GM21737 (cell line): ENCODE results near the gene CRISP1.
"Not testable (repeated sequence)": the region's sequence is repeated elsewhere in the genome, so short reads cannot be mapped to it uniquely, and the experiment has no call there.

Experiments
- ATAC-seq: cut with Tn5 transposase; IDR thresholded peaks from one replicate; pipeline ENCODE4 v1.9.1; 2021; ENCODE audit warnings: mild to moderate bottlenecking, moderate library complexity; ENCODE audit not compliant: unreplicated experiment

CRISP1 gene

DNA sequence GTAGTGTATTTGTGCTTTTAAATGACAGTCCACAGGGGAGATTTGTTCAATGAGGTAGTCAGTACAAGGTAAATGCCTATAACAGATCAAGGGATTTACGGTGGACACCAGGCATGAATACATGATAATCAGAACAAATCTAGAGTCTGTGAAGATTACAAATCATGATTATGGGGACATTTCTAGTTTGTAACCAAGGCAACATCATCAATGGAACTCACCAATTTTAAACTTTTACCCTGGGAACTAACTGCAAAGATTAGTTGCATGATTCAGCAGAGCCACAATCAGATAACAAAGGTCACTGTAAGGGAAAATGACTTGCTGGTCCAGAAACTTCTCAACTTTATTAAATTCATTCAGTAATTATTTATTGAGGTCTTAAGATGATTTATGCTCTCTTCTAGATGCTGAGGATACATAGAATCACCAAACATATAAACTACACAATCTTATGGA is at the start of gene CRISP1:
TSS of gene CRISP1 (minus strand) at position 51 of the 459 bp plus-strand sequence. CDS start 9,135 bp downstream, outside the sequence.
- ATAC-seq, result no peak

- ATAC-seq, result no peak
These were observed 48.7 kb upstream of the CRISP1 start for GRCh38 chr6:49915035-49915434.

GRCh38 chr6:49913636-49914375 is 47.5 kb upstream of the CRISP1 start:
- no peak for ATAC-seq

GRCh38 chr6:49912196-49912595 is 45.9 kb upstream of the CRISP1 start:
- ATAC-seq, result no peak

DNA sequence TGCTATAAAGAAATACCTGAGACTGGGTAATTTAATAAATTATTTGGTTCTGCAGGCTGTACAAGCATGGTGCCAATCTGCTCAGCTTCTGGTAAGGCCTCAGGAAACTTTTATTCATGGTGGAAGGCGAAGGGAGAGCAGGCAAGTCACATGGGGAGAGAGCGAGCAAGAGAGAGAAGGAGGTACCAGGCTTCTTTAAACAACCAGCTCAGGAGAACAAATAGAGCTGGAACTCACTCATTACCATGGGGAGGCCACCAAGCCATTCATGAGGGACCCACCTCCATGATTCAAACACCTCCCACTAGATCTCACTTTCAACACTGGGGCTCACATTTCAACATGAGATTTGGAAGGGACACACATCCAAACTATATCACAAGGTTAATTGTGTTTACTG is 44.9 kb upstream of the CRISP1 start:
- no peak for ATAC-seq

GRCh38 chr6:49909563-49909962 is 43.2 kb upstream of the CRISP1 start:
- ATAC-seq, result no peak

DNA sequence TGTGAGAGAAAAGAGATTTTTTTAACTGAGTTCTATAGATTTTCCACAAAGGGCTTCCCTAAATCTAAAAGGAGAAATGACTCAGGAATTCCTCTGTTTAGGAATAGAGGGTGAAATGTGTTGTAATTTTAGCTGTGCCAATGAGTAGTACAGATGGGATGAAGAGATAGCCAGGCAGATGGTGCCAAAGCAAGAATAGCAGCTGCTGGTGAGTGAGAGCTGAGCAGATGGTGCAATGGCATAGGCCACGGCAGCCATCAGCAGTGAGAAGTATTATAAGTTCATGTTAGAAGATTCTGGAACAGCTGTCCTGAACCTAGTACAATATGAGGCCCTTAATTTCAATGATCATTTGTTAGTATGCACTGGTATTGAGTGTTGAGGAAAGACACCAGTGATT is 40.2 kb upstream of the CRISP1 start:
- no peak for ATAC-seq

GRCh38 chr6:49905296-49905695 is 39.0 kb upstream of the CRISP1 start:
- no peak for ATAC-seq

- ATAC-seq, result no peak
These were observed 36.5 kb upstream of the CRISP1 start for GRCh38 chr6:49902856-49903255.

DNA sequence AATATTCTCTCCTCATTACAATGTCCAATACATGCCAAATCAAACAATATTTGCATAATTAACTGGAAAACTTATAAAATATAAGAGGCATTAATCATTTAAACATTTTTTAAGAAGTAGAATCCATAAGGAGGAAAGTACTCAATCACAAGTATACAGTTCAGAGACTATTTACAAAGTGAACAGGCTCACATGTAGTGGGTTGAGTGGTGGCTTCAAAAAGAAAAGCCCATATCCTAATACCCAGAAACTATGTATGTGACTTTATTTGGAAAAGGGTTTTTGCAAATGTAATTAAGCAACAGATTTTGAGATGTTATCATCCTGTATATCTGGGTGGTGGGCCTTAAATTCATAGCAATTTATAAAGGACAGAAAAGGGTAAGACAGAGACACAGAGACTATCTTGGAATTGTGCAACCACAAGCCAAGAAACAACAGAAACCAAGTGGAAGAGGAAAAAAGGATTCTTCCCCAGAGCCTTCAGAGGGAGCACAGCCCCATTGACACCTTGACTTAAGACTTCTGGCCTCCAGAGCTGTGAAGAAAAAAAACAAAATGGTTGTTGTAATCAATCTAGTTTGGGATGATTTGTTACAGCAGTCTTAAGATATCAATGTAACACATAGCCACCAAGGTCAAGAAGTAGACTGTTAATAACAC is 32.7 kb upstream of the CRISP1 start:
- ATAC-seq, result no peak

- ATAC-seq, result not testable (repeated sequence)
These were observed 29.2 kb upstream of the CRISP1 start for GRCh38 chr6:49895553-49895952.

- no peak for ATAC-seq
These were observed 25.9 kb upstream of the CRISP1 start for GRCh38 chr6:49892280-49892679.

- no peak for ATAC-seq
These were observed 24.7 kb upstream of the CRISP1 start for GRCh38 chr6:49890988-49891387.

GRCh38 chr6:49888742-49889431 is 22.6 kb upstream of the CRISP1 start:
- no peak for ATAC-seq

DNA sequence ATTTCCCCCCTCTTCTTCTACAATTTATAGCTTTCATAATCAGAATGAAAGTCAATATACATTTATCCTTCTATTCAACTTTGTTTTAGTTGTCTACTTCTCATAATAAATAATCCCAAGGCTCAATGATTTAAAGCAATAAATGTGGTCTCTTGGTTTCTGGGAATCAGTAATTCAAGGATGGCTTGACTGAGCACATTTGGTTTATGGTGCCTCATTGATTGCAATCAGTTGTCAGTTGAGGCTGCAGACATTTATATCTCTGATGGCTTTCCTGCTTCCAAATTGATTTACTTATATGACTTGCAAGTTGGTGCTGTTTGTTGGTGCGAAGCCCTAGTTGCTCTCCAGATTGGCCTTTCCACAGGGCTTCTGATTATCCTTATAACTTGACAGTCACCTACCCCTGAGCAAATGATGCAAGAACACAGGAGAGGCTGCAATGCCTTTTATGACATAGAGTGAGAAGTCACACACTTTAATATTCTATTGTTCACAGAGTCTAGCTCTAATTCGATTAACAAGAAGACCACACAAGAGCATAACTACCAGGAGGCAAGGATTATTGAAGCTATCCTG is 2.7 kb upstream of the CRISP1 start:
- no peak for ATAC-seq

- no peak for ATAC-seq
These were observed 10.1 kb downstream of the CRISP1 start for GRCh38 chr6:49856282-49856681.

- no peak for ATAC-seq
These were observed 11.1 kb downstream of the CRISP1 start for GRCh38 chr6:49855221-49855620.

GRCh38 chr6:49852975-49853374 is 13.4 kb downstream of the CRISP1 start:
- ATAC-seq, result no peak

DNA sequence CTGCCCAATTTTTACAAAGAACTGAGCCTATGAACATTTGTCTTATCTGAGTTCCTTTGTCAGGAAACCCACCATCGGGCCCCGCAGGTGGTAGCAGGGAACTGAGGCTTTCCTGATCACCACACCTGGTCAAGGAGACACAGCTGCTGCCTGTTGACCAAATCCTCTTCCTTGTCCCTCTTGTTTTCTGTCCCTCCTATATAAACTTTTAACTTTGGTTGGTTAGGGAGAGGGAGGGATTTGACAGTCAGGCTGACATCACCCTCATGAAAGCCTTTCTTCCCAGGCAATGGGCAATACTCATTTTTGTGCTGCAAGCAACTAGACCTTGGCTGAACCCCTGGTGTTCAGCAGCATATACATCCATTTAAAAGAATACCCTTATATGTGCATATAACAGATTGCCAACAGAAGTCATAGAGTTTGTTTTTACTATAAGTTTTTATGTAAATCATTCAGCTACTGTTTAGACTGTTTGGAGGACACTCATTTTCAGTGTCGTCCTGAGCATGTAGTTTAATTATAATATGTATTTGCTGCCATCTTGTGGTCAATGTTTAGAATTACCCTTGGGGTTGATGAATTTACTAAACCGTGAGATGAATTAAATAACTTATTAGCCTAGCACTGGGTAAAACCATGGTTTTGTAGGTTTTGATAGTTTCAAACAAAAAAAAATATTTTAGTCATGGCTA is 17.0 kb downstream of the CRISP1 start:
- ATAC-seq, result peak; percentile 78

GRCh38 chr6:49847673-49848072 is 18.7 kb downstream of the CRISP1 start:
- no peak for ATAC-seq

DNA sequence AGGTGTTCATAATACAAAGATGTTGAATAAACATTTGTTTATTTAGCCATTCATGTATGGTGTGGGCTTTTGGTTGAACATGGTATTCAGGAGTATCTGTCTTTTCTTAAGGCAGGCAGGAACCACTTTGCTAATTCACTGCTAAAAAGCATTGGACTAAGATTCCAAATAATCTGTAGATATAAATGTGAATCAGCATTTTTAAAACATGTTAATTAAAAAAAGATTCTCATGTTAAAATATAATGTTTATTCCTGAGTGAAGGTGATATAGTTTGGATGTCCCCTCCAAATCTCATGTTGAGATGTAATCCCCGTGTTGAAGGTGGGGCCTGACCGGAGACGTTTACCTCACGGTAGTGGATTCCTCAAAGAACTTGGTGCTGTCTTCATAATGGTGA is 19.3 kb downstream of the CRISP1 start:
- ATAC-seq, result no peak
